ENCODE measurements around the gene RNU1-3.
"Not testable (repeated sequence)": the region's sequence is repeated elsewhere in the genome, so short reads cannot be mapped to it uniquely, and the experiment has no call there.

GRCh38 chr1:16699440-16699839 is 32.7 kb upstream of the RNU1-3 start:
- TF ChIP-seq, protein P1, sequence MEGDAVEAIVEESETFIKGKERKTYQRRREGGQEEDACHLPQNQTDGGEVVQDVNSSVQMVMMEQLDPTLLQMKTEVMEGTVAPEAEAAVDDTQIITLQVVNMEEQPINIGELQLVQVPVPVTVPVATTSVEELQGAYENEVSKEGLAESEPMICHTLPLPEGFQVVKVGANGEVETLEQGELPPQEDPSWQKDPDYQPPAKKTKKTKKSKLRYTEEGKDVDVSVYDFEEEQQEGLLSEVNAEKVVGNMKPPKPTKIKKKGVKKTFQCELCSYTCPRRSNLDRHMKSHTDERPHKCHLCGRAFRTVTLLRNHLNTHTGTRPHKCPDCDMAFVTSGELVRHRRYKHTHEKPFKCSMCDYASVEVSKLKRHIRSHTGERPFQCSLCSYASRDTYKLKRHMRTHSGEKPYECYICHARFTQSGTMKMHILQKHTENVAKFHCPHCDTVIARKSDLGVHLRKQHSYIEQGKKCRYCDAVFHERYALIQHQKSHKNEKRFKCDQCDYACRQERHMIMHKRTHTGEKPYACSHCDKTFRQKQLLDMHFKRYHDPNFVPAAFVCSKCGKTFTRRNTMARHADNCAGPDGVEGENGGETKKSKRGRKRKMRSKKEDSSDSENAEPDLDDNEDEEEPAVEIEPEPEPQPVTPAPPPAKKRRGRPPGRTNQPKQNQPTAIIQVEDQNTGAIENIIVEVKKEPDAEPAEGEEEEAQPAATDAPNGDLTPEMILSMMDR (IDR thresholded peaks at IDR 0.05), result not testable (repeated sequence)
- not testable (repeated sequence) for TF ChIP-seq EZH2 (IDR thresholded peaks at IDR 0.05; ENCODE audit: borderline replicate concordance, insufficient read depth, low read depth, low read length, poor library complexity, severe bottlenecking)
